Lung (tissue), 12 donors: ENCODE measurements around the gene LCN12. TPM values are rescaled to one million over a fixed set of nuclear protein-coding genes. Genes with fewer than 3 reads are reported as not detected.

Experiments used
- ATAC-seq: fragments of 200-7000 bp; cut with Tn5 transposase; one replicate; pipeline ENCODE4 v1.9.1; 2020; ENCODE audit warnings: moderate number of reproducible peaks; ENCODE audit not compliant: insufficient read depth, low FRiP score
- DNase-seq, 3 donors: peaks; one replicate each; pipeline ENCODE4 v3.0.0-alpha.2; 2013 to 2017
- H3K27ac ChIP-seq, 2 donors: one replicate each; pipeline ENCODE4 v1.5.1; 2013; ENCODE audit warnings: mild to moderate bottlenecking in 2 of 2, moderate library complexity in 2 of 2, control low read depth in 1 of 2, inconsistent platforms in 1 of 2, low read depth in 1 of 2, low read length in 1 of 2
- H3K27me3 ChIP-seq, 3 donors: one replicate each; pipeline ENCODE4 v1.5.1; 2013; ENCODE audit warnings: low read length in 2 of 3; ENCODE audit not compliant: control insufficient read depth in 3 of 3, insufficient read depth in 3 of 3
- H3K36me3 ChIP-seq, 4 donors: one replicate each; pipeline ENCODE4 v1.5.1; 2013; ENCODE audit warnings: low read length in 4 of 4, mild to moderate bottlenecking in 1 of 4, moderate library complexity in 1 of 4; ENCODE audit not compliant: control insufficient read depth in 4 of 4, insufficient read depth in 4 of 4
- H3K4me1 ChIP-seq, 5 donors: one replicate each; pipeline ENCODE4 v1.5.1; 2013; ENCODE audit warnings: low read length in 5 of 5, mild to moderate bottlenecking in 2 of 5, moderate library complexity in 1 of 5; ENCODE audit not compliant: control insufficient read depth in 5 of 5, insufficient read depth in 5 of 5
- H3K4me3 ChIP-seq: one replicate; pipeline ENCODE4 v1.5.1; 2013; ENCODE audit warnings: mild to moderate bottlenecking, control low read depth, moderate library complexity
- H3K9ac ChIP-seq, 2 donors: one replicate each; pipeline ENCODE4 v1.5.1; 2013; ENCODE audit warnings: low read length in 2 of 2, control low read depth in 1 of 2; ENCODE audit not compliant: insufficient read depth in 1 of 2
- H3K9me3 ChIP-seq, 4 donors: one replicate each; pipeline ENCODE4 v1.5.1; 2013; ENCODE audit warnings: low read length in 3 of 4, mild to moderate bottlenecking in 1 of 4, moderate library complexity in 1 of 4; ENCODE audit not compliant: control insufficient read depth in 4 of 4, insufficient read depth in 3 of 4
- CTCF ChIP-seq: IDR thresholded peaks from 2 replicates; pipeline ENCODE4 v1.5.1; 2012; ENCODE audit warnings: mild to moderate bottlenecking; ENCODE audit errors: control extremely low read depth, extremely low read depth
- WGBS, 2 donors: extraction: QIAGEN DNeasy Blood & Tissue Kit; methylation state at CpG; one replicate each; pipeline ENCODE4 v1.1.7; 2013; 5-methylcytosine and 5-hydroxymethylcytosine counted together
- polyA plus RNA-seq, 2 donors: library from polyadenylated mRNA; stranded (reverse); fragments of 200-250 nt; gene quantifications; one replicate each; pipeline ENCODE4 v1.2.1, GENCODE V29; 2013
- total RNA-seq, 2 donors: library from RNA; depleted of rRNA in 1 of 2; stranded (reverse); fragments of >200 nt in 1 of 2; gene quantifications; one replicate each; pipeline ENCODE4 v1.2.1, GENCODE V29; 2014 to 2021
- donor health status: control.
- donor health status: control.
- donor health status: Bipolar disorder and iron deficiency.
- donor health status: healthy.
- donor health status: DM: yes; HTN: yes; CAD: no.

The LCN12 gene
- total and polyA plus RNA-seq, 4 donors = 0.35 to 6.3 (median 3.2) TPM

DNA sequence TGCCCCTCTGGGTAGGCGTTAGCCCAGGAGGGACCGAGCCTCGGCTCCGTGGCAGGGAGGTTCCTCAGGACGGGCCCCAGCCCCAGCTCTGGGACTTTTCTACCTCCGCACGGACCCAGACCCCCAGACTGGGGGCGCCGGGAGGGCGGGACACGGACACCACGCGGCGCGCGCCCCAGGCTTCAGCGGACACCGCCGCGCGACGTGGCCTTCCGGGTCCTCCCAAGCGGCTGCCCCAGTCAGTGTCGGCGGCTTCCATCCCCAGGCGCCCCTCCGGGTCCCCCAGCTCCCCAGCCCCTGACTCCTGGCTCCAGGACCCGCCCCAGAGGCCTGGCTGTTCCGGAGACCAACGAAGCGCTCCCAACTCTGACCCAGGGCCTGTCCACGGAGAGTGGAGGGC is 33.8 kb downstream of the LCN12 start:
- DNase-seq (no peak), ATAC-seq (no peak)
- peaks cover 0 to 5% (median 0%) of the 10 kb centered on the region in 4 donors for H3K9me3 ChIP-seq
- H3K4me3 ChIP-seq = no peak overlapping the region
- no peak for TF ChIP-seq CTCF
- no peak overlapping the region for H3K9ac ChIP-seq
- WGBS, 2 donors = 24 to 38% methylated on average over 32 to 33 of the region's 33 CpGs
- H3K36me3 ChIP-seq = no peaks in the 10 kb centered on the region
- H3K27ac ChIP-seq = no peak overlapping the region
- peaks cover 0 to 14% (median 6%) of the 10 kb centered on the region in 5 donors for H3K4me1 ChIP-seq
- H3K27me3 ChIP-seq = peaks cover 5 to 27% (median 14%) of the 10 kb centered on the region in 3 donors

- H3K36me3 ChIP-seq = peaks cover 0 to 2% (median 0%) of the 10 kb centered on the region in 4 donors
- H3K27ac ChIP-seq = no peak overlapping the region
- no peak overlapping the region for H3K4me3 ChIP-seq
- peaks cover 2 to 22% (median 11%) of the 10 kb centered on the region in 3 donors for H3K27me3 ChIP-seq
- WGBS, 2 donors = 97 to 98% methylated on average over 4 of the region's 4 CpGs
- H3K9me3 ChIP-seq = peaks cover 0 to 2% (median 0%) of the 10 kb centered on the region in 4 donors
- no peak overlapping the region for H3K9ac ChIP-seq
- ATAC-seq (no peak), DNase-seq (no peak)
- no peak for TF ChIP-seq CTCF
- H3K4me1 ChIP-seq = peaks cover 0 to 16% (median 4%) of the 10 kb centered on the region in 5 donors
Observed at GRCh38 chr9:136988872-136989271, 36.8 kb downstream of the LCN12 start.

- Histone ChIP-seq H3K4me1 (peaks cover 0 to 19% (median 4%) of the 10 kb centered on the region in 5 donors), H3K9me3 (no peaks in the 10 kb centered on the region), H3K27ac (no peak overlapping the region), H3K4me3 (no peak overlapping the region), H3K36me3 (peaks cover 0 to 13% (median 0%) of the 10 kb centered on the region in 4 donors), H3K27me3 (peaks cover 0 to 9% (median 5%) of the 10 kb centered on the region in 3 donors), H3K9ac (no peak overlapping the region)
- ATAC-seq (no peak), DNase-seq (no peak)
- 72 to 81% methylated on average over 10 of the region's 10 CpGs for WGBS, 2 donors
- TF ChIP-seq CTCF = no peak
Observed at GRCh38 chr9:136990242-136990911, 38.3 kb downstream of the LCN12 start.
